Peyer's patch (tissue), 4 donors: Measurements from ENCODE around the gene DOCK2.

ENCODE experiments used
- CTCF ChIP-seq, 6 experiments: fragments of 450-650 bp in 4 of 6; fragments of 200-600 bp in 2 of 6; sonication (generic) in 1 of 6; IDR thresholded peaks; one replicate each; pipeline ENCODE4 v1.5.1; 2017 to 2019; ENCODE audit warnings: antibody characterized with exemption in 6 of 6, mild to moderate bottlenecking in 3 of 6, moderate library complexity in 1 of 6
- POLR2A ChIP-seq, 2 donors: fragments of 450-650 bp; IDR thresholded peaks; one replicate each; pipeline ENCODE4 v1.5.1; 2017; ENCODE audit warnings: antibody characterized with exemption in 2 of 2, mild to moderate bottlenecking in 2 of 2, moderate library complexity in 2 of 2

- TF ChIP-seq CTCF (IDR thresholded peaks at IDR 0.05): no peak
- TF ChIP-seq POLR2A (IDR thresholded peaks at IDR 0.05): no peak
Observed at GRCh38 chr5:169694091-169694625, 57.1 kb downstream of the DOCK2 start.
